ENCODE results near the gene TOM1L2. TPM values are rescaled to one million over a fixed set of nuclear protein-coding genes. Genes with fewer than 3 reads are reported as not detected.

Gene TOM1L2
- polyA plus RNA-seq, 1 donor from 2014 or later: 3.7 TPM

DNA sequence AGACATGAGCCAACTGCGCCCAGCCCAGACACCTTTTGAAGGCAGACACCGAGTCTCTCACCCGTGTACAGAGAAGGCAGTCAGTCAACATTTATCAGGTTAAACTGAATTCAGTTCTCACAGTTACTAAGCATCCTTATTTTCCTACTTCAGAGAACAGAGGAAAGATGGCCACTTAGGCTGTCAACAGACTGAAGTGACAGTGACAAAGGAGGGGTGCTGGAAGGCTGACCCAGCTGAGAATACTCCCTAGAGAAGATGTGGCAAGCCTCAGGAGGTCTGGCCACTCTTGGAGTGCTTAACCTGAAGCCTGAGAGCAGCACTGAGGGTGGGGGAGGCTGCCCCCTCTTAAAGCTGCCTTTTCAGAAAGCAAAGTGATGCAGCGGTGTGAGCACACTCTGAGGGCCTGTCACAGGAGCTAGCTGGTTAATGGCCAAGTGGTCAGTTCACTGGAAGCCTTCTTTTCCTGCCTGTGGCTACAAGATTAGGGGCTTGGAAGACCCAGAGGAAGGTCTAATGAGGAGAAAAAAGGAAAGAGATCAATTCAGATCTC lies 84.4 kb downstream of the TOM1L2 start:
- no peak overlapping the region for H3K27ac Mint-ChIP-seq
- no peaks in the 10 kb centered on the region for H3K27me3 Mint-ChIP-seq
- peaks cover 4% of the 10 kb centered on the region for H3K36me3 Mint-ChIP-seq
- H3K4me1 Mint-ChIP-seq: peaks cover 0 to 5% (median 5%) of the 10 kb centered on the region in 3 donors
- H3K4me3 Mint-ChIP-seq: no peak overlapping the region
- no peaks in the 10 kb centered on the region for H3K9me3 Mint-ChIP-seq

DNA sequence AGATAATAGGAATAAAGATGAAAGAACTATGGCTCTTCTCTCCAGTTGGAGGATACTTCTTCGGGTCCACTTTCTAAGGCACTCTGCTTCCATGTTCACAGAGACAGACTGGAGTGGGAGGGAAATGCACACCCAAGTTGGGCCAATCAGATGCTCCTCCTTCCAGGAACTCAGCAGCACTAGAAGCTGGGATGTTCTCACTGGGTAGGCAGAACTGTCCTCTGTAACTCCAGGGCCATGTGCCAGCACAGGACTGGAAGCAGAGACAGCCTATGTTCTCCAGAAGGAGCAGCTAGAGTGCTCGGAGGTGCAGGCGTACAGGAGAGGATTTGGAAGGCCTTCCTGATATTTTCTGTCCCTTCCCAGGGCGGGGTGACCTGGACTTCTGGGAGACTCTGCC lies 85.5 kb downstream of the TOM1L2 start:
- Mint-ChIP-seq H3K9me3 (no peaks in the 10 kb centered on the region), H3K4me3 (no peak overlapping the region), H3K36me3 (peaks cover 9% of the 10 kb centered on the region), H3K27me3 (no peaks in the 10 kb centered on the region), H3K27ac (no peak overlapping the region), H3K4me1 (peaks cover 0 to 5% (median 5%) of the 10 kb centered on the region in 3 donors)

DNA sequence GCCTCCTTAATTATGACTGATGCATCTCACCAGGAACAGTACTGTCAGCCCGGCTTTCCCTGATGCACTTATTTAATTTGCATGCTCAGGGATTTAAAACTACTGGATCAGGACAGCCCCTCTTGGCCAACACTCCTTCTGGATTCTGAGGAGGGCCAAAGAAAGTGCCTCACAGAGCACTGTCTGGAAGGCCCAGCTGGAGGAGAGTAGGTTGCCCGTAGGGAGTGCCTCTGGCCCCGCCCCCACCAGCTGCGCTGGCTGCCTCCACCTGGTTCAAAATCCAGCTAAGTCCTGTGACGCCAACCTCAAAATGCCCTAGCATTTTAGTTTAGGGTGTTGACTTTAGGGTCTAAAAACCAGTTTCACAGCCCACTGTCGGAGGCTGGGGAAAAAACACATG lies 86.0 kb downstream of the TOM1L2 start:
- H3K4me3 Mint-ChIP-seq: no peak overlapping the region
- no peak overlapping the region for H3K27ac Mint-ChIP-seq
- H3K27me3 Mint-ChIP-seq: no peaks in the 10 kb centered on the region
- H3K36me3 Mint-ChIP-seq: peaks cover 9% of the 10 kb centered on the region
- peaks cover 0 to 5% (median 5%) of the 10 kb centered on the region in 3 donors for H3K4me1 Mint-ChIP-seq
- no peaks in the 10 kb centered on the region for H3K9me3 Mint-ChIP-seq

DNA sequence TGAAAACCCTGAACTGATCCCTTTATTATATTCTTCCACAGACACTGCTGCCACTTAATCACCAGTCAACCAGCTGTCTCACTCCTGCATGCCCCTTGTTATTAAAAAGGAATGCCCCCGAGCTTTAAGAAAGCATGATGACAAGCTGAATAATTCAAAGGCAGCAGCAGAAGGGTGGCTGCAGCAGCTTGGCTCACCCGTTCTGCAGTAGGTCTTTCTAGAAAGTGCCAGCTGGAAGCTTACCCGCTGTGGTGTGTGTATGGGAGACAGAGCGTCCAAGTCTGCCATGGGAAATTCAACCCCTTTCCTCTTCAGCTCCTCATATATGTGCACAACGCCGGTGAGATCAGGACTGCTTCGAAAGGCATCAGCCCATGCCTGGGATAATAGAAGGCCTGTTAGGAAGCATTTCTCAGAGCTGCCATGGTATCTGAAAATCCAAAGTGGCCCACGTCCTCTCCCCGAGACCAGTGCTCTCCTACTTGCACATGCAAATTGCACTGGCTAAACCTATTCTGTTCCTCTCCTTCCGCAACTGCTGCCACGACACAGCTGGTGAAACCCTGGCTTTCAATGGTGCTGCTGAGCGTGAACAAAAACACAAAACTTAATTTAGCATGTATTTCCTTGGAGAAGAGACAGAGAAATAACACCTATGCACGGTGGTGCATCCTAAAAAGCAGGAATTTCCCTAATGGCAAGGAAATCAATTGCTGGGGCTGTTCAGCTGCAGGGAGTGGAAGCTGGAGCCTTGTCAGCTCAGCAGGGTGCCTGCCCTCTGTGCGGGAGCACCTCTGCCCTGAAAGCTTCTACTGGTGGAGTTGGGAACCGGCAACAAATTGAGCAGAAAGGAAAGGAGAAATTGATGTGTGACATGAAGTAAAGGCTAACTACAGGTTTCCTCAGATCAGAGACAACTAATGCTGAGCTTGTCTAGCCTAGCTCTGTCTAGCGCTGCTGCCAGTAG lies 87.5 kb downstream of the TOM1L2 start:
- Mint-ChIP-seq H3K27me3 (no peaks in the 10 kb centered on the region), H3K4me1 (peaks cover 0 to under 1% (median 0%) of the 10 kb centered on the region in 3 donors), H3K4me3 (no peak overlapping the region), H3K9me3 (no peaks in the 10 kb centered on the region), H3K36me3 (peaks cover 9% of the 10 kb centered on the region), H3K27ac (no peak overlapping the region)

GRCh38 chr17:17883801-17884200 lies 88.4 kb downstream of the TOM1L2 start:
- H3K27ac Mint-ChIP-seq: no peak overlapping the region
- H3K36me3 Mint-ChIP-seq: peaks cover 9% of the 10 kb centered on the region

GRCh38 chr17:17882082-17882581 lies 90.1 kb downstream of the TOM1L2 start:
- Mint-ChIP-seq H3K4me1 (no peaks in the 10 kb centered on the region), H3K27me3 (no peaks in the 10 kb centered on the region), H3K27ac (no peak overlapping the region), H3K9me3 (no peaks in the 10 kb centered on the region), H3K4me3 (no peak overlapping the region), H3K36me3 (peaks cover 9% of the 10 kb centered on the region)

More at GRCh38 chr17:17883801-17884200, 88.4 kb downstream of the TOM1L2 start:
- Mint-ChIP-seq H3K27me3 (no peaks in the 10 kb centered on the region), H3K4me3 (no peak overlapping the region), H3K4me1 (no peaks in the 10 kb centered on the region), H3K9me3 (no peaks in the 10 kb centered on the region)

GRCh38 chr17:17880577-17881196 lies 91.5 kb downstream of the TOM1L2 start:
- H3K27me3 Mint-ChIP-seq: no peaks in the 10 kb centered on the region
- H3K4me3 Mint-ChIP-seq: no peak overlapping the region
- peaks cover 12% of the 10 kb centered on the region for H3K36me3 Mint-ChIP-seq
- H3K27ac Mint-ChIP-seq: no peak overlapping the region
- no peaks in the 10 kb centered on the region for H3K4me1 Mint-ChIP-seq
- no peaks in the 10 kb centered on the region for H3K9me3 Mint-ChIP-seq

GRCh38 chr17:17877529-17878358 lies 94.5 kb downstream of the TOM1L2 start:
- Mint-ChIP-seq H3K4me3 (no peak overlapping the region), H3K9me3 (no peaks in the 10 kb centered on the region), H3K36me3 (peaks cover 8% of the 10 kb centered on the region), H3K4me1 (no peaks in the 10 kb centered on the region), H3K27ac (no peak overlapping the region), H3K27me3 (no peaks in the 10 kb centered on the region)

DNA sequence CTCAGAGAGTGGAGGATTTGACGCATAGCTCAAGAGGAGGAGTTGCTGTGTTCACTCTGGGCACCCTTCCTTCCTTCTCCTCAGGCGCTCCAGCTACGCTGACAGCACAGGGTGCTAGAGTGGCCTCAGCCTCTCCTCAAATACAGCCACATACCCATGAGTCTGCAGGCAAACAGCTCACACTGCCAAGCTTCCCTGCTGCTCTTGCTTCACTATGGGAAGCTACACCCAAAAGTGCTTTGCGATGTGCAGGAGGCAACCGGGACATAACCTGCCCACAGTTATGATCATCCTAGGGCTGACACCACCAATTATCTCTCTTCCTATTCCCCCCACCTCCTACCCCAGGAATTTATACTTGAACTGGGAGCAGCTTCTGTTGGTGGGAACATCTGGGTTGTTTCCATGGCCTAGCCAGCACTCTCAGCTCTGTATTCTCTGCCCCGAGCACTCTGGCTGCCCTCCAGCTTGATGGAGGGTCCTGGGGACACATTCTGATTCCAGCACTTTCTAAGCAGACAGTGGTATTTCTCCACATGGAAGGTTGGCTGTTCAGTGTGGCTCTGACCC lies 95.2 kb downstream of the TOM1L2 start:
- Mint-ChIP-seq H3K36me3 (peaks cover 3% of the 10 kb centered on the region), H3K27me3 (no peaks in the 10 kb centered on the region), H3K9me3 (no peaks in the 10 kb centered on the region), H3K4me1 (no peaks in the 10 kb centered on the region), H3K27ac (no peak overlapping the region), H3K4me3 (no peak overlapping the region)

GRCh38 chr17:17874478-17874877 lies 97.7 kb downstream of the TOM1L2 start:
- no peak overlapping the region for H3K4me3 Mint-ChIP-seq
- H3K9me3 Mint-ChIP-seq: no peaks in the 10 kb centered on the region
- H3K4me1 Mint-ChIP-seq: no peaks in the 10 kb centered on the region
- no peak overlapping the region for H3K27ac Mint-ChIP-seq
- peaks cover 3% of the 10 kb centered on the region for H3K36me3 Mint-ChIP-seq
- no peaks in the 10 kb centered on the region for H3K27me3 Mint-ChIP-seq

DNA sequence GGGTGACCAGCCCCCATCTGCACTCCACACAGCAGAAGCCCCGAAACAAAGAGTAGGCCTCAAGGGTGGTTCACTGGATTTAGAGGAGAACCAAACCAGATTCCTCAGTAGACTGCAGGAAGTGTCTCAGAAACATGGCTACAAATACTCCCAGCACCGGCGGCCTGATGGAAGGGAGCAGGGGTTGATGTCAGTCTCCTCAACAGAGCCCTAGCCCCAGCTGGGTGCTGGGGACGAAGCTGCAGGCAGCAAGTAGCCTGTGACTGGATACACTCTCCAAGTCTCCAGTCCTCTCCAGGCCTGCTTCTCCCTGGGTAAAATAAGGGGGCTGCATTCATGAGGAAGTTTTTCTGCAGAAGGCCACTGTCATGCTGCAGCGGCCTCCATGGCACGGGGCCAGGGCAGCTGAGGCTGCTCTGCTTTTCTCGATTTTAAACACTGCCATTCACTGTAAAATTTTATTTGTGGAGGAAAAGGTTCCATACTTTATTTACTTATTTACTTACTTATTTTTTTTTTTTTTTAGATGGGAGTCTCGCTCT lies 98.7 kb downstream of the TOM1L2 start:
- H3K9me3 Mint-ChIP-seq: no peaks in the 10 kb centered on the region
- H3K4me1 Mint-ChIP-seq: no peaks in the 10 kb centered on the region
- H3K36me3 Mint-ChIP-seq: peaks cover 3% of the 10 kb centered on the region
- H3K27ac Mint-ChIP-seq: no peak overlapping the region
- H3K27me3 Mint-ChIP-seq: no peaks in the 10 kb centered on the region
- H3K4me3 Mint-ChIP-seq: no peak overlapping the region

DNA sequence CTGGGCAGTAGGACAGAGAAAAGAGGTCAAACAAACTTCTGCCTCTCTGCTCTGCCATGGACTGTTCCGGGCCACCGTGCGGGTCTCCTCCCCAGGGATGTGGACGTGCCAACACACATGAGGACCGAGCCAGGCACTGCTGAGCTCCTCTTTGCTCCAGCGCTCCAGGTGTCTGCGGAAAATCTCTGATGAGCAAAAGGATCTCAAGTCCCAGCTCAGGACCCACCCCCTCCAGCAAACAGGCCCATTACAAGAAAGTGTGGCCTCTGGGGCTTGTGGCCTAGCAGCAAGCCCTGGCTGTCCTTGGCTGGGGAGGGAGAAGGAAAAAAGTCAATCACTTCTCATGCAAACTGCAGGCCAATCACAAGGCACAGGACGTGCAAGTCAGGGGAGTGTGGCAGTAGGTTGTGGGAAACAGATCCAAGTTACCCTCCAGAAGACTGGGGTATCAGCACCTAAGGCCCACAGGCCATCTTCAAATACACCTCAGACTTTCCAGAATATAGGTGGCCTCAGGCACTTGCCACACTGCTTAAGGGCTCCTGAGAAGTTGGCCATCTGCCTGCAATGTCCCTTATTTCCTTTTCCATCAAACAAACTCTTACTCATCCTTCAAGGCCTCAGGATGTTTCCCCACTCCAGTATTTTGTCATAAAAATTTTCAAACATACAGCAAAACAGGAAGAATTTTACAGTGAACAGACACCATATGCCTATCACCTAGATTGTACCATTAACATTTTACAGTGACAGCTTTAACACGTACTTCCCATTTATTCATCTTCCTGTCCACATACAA lies 99.5 kb downstream of the TOM1L2 start:
- Mint-ChIP-seq H3K4me3 (no peak overlapping the region), H3K27me3 (no peaks in the 10 kb centered on the region), H3K4me1 (no peaks in the 10 kb centered on the region), H3K36me3 (peaks cover 3% of the 10 kb centered on the region), H3K27ac (no peak overlapping the region), H3K9me3 (no peaks in the 10 kb centered on the region)

GRCh38 chr17:17871913-17872312 lies 100.3 kb downstream of the TOM1L2 start:
- no peaks in the 10 kb centered on the region for H3K9me3 Mint-ChIP-seq
- H3K4me3 Mint-ChIP-seq: no peak overlapping the region
- H3K4me1 Mint-ChIP-seq: no peaks in the 10 kb centered on the region
- no peaks in the 10 kb centered on the region for H3K27me3 Mint-ChIP-seq
- peaks cover 3% of the 10 kb centered on the region for H3K36me3 Mint-ChIP-seq
- no peak overlapping the region for H3K27ac Mint-ChIP-seq
